ENCODE results near the gene OLFM1. TPM values are rescaled to one million over a fixed set of nuclear protein-coding genes. Genes with fewer than 3 reads are reported as not detected.

OLFM1 gene
- total RNA-seq, 1 donor from 2014 or later = 0.58 TPM

- DNase-seq (ENCODE audit: extremely low read depth, low read depth, low spot score) = no peak
Observed at GRCh38 chr9:135088348-135088978, 995 bp downstream of the OLFM1 start.

- DNase-seq (ENCODE audit: extremely low read depth, low read depth, low spot score) = no peak
Observed at GRCh38 chr9:135088979-135089847, 1.7 kb downstream of the OLFM1 start.

- no peak for DNase-seq (ENCODE audit: extremely low read depth, low read depth, low spot score)
Observed at GRCh38 chr9:135090081-135090480, 2.6 kb downstream of the OLFM1 start.

GRCh38 chr9:135090547-135090946, 3.1 kb downstream of the OLFM1 start:
- DNase-seq (ENCODE audit: extremely low read depth, low read depth, low spot score) = no peak

- no peak for DNase-seq (ENCODE audit: extremely low read depth, low read depth, low spot score)
Observed at GRCh38 chr9:135091545-135091944, 4.1 kb downstream of the OLFM1 start.

GRCh38 chr9:135093111-135093510, 5.6 kb downstream of the OLFM1 start:
- no peak for DNase-seq (ENCODE audit: extremely low read depth, low read depth, low spot score)

GRCh38 chr9:135093911-135094584, 6.6 kb downstream of the OLFM1 start:
- no peak for DNase-seq (ENCODE audit: extremely low read depth, low read depth, low spot score)

- DNase-seq (ENCODE audit: extremely low read depth, low read depth, low spot score) = no peak
Observed at GRCh38 chr9:135095470-135096407, 8.3 kb downstream of the OLFM1 start.

GRCh38 chr9:135096408-135096895, 9.0 kb downstream of the OLFM1 start:
- DNase-seq (ENCODE audit: extremely low read depth, low read depth, low spot score) = no peak

- DNase-seq (ENCODE audit: extremely low read depth, low read depth, low spot score) = no peak
Observed at GRCh38 chr9:135098400-135099105, 11.1 kb downstream of the OLFM1 start.

GRCh38 chr9:135099574-135099973, 12.1 kb downstream of the OLFM1 start:
- no peak for DNase-seq (ENCODE audit: extremely low read depth, low read depth, low spot score)

GRCh38 chr9:135100241-135100681, 12.8 kb downstream of the OLFM1 start:
- no peak for DNase-seq (ENCODE audit: extremely low read depth, low read depth, low spot score)

- DNase-seq (ENCODE audit: extremely low read depth, low read depth, low spot score) = no peak
Observed at GRCh38 chr9:135100725-135101410, 13.4 kb downstream of the OLFM1 start.

- no peak for DNase-seq (ENCODE audit: extremely low read depth, low read depth, low spot score)
Observed at GRCh38 chr9:135101486-135101885, 14.0 kb downstream of the OLFM1 start.

GRCh38 chr9:135101926-135102325, 14.5 kb downstream of the OLFM1 start:
- no peak for DNase-seq (ENCODE audit: extremely low read depth, low read depth, low spot score)

GRCh38 chr9:135102331-135102730, 14.9 kb downstream of the OLFM1 start:
- no peak for DNase-seq (ENCODE audit: extremely low read depth, low read depth, low spot score)

- DNase-seq (ENCODE audit: extremely low read depth, low read depth, low spot score) = no peak
Observed at GRCh38 chr9:135103001-135103446, 15.6 kb downstream of the OLFM1 start.

GRCh38 chr9:135103931-135104639, 16.6 kb downstream of the OLFM1 start:
- no peak for DNase-seq (ENCODE audit: extremely low read depth, low read depth, low spot score)

Measured in glomerular endothelial cell (primary cell).